Measurements from ENCODE around the gene VCL. TPM values are rescaled to one million over a fixed set of nuclear protein-coding genes. Genes with fewer than 3 reads are reported as not detected.
"Not testable (repeated sequence)": the region's sequence is repeated elsewhere in the genome, so short reads cannot be mapped to it uniquely, and the experiment has no call there.

Gene VCL
- total RNA-seq, 1 donor from 2014 or later: 74.6 TPM

DNA sequence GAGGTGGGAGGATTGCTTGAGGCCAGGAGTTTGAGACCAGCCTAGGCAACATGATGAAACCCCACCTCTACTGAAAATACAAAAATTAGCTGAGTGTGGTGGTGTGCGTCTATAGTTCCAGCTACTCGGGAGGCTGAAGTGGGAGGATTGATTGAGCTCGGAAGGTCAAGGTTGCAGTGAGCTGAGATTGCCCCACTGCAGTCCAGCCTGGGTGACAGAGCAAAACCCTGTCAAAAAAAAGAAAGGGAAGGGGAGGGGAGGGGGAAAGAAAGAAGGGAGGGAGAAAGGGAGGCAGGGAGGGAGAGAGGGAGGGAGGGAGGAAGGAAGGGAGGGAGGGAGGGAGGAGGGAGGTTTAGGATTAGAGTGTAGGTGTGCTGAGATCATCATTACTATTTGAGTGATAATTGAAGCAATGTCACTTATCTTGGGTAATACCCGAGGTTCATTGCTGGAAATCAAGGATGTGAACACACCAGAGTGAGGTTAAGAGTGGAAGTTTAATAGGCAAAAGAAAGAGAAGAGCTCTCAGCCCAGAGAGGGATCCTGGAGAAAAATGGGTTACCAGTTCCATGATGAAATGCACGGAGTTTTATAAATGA, 27.6 kb downstream of the VCL start:
- Histone ChIP-seq H3K27me3 (no peaks in the 10 kb centered on the region), H3K4me3 (no peak overlapping the region), H3K9me3 (no peaks in the 10 kb centered on the region), H3K36me3 (no peaks in the 10 kb centered on the region), H3K27ac (no peak overlapping the region), H3K4me1 (peaks cover 59% of the 10 kb centered on the region)
- intact Hi-C loops (cut with DNase I): loop anchor here (10.0 kb wide), 1 partner anchor 1421 kb away; no protein-coding TSS in a partner anchor
- no peak for DNase-seq (ENCODE audit: extremely low spot score in 2 of 2)
- TF ChIP-seq POLR2A (IDR thresholded peaks at IDR 0.05) (no peak), POLR2AphosphoS5 (IDR thresholded peaks at IDR 0.05; ENCODE audit: insufficient read depth in 1 of 2, low read depth in 1 of 2) (no peak)
- TF ChIP-seq, protein P1, sequence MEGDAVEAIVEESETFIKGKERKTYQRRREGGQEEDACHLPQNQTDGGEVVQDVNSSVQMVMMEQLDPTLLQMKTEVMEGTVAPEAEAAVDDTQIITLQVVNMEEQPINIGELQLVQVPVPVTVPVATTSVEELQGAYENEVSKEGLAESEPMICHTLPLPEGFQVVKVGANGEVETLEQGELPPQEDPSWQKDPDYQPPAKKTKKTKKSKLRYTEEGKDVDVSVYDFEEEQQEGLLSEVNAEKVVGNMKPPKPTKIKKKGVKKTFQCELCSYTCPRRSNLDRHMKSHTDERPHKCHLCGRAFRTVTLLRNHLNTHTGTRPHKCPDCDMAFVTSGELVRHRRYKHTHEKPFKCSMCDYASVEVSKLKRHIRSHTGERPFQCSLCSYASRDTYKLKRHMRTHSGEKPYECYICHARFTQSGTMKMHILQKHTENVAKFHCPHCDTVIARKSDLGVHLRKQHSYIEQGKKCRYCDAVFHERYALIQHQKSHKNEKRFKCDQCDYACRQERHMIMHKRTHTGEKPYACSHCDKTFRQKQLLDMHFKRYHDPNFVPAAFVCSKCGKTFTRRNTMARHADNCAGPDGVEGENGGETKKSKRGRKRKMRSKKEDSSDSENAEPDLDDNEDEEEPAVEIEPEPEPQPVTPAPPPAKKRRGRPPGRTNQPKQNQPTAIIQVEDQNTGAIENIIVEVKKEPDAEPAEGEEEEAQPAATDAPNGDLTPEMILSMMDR (IDR thresholded peaks at IDR 0.05): no peak

- DNase-seq (ENCODE audit: extremely low spot score in 2 of 2): no peak
- Histone ChIP-seq H3K27me3 (no peaks in the 10 kb centered on the region), H3K27ac (no peak overlapping the region), H3K9me3 (no peaks in the 10 kb centered on the region), H3K4me3 (no peak overlapping the region), H3K4me1 (peaks cover 50% of the 10 kb centered on the region), H3K36me3 (no peaks in the 10 kb centered on the region)
- intact Hi-C loops (cut with DNase I): loop anchor here (10.0 kb wide), 1 partner anchor 1422 kb away; no protein-coding TSS in a partner anchor
- no peak for TF ChIP-seq POLR2A (IDR thresholded peaks at IDR 0.05)
- TF ChIP-seq, protein P1 (IDR thresholded peaks at IDR 0.05): no peak
- no peak for TF ChIP-seq POLR2AphosphoS5 (IDR thresholded peaks at IDR 0.05; ENCODE audit: insufficient read depth in 1 of 2, low read depth in 1 of 2)
Measured at GRCh38 chr10:74026428-74027015, 28.6 kb downstream of the VCL start.

- Histone ChIP-seq H3K9me3 (no peaks in the 10 kb centered on the region), H3K4me3 (no peak overlapping the region), H3K27me3 (no peaks in the 10 kb centered on the region), H3K27ac (no peak overlapping the region), H3K4me1 (peaks cover 56% of the 10 kb centered on the region), H3K36me3 (no peaks in the 10 kb centered on the region)
- DNase-seq (ENCODE audit: extremely low spot score in 2 of 2): no peak
- intact Hi-C loops (cut with DNase I): loop anchor here (10.0 kb wide), 1 partner anchor 1423 kb away; no protein-coding TSS in a partner anchor
- TF ChIP-seq POLR2AphosphoS5 (IDR thresholded peaks at IDR 0.05; ENCODE audit: insufficient read depth in 1 of 2, low read depth in 1 of 2): no peak
- no peak for TF ChIP-seq POLR2A (IDR thresholded peaks at IDR 0.05)
- TF ChIP-seq, protein P1 (IDR thresholded peaks at IDR 0.05): no peak
Measured at GRCh38 chr10:74027702-74028101, 29.8 kb downstream of the VCL start.

DNA sequence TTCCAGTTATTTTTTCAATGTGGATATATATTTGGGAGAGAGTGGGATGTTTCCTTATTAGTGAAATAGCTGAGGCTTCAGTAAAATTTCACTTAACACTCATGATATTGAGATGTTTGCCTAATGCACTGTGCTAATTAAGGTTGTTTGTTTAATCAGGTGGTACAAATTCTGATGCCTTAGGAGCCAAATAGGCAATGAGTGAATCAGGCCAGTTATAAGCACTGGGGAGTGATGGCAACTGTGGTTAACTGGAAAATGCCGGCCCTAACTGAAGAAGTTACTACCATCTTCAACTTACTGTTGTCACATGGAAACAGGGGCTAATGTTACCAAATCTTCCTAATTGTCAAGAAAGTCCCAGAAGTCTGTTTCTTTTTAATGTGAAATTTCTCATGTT, 32.0 kb downstream of the VCL start:
- Histone ChIP-seq H3K36me3 (no peaks in the 10 kb centered on the region), H3K4me3 (no peak overlapping the region), H3K9me3 (no peaks in the 10 kb centered on the region), H3K27me3 (no peaks in the 10 kb centered on the region), H3K4me1 (peaks cover 50% of the 10 kb centered on the region), H3K27ac (no peak overlapping the region)
- intact Hi-C loops (cut with DNase I): loop anchor here (10.0 kb wide), 1 partner anchor 1425 kb away; no protein-coding TSS in a partner anchor
- TF ChIP-seq POLR2A (IDR thresholded peaks at IDR 0.05) (no peak), POLR2AphosphoS5 (IDR thresholded peaks at IDR 0.05; ENCODE audit: insufficient read depth in 1 of 2, low read depth in 1 of 2) (no peak)
- TF ChIP-seq, protein P1 (IDR thresholded peaks at IDR 0.05): no peak
- DNase-seq (ENCODE audit: extremely low spot score in 2 of 2): no peak

DNA sequence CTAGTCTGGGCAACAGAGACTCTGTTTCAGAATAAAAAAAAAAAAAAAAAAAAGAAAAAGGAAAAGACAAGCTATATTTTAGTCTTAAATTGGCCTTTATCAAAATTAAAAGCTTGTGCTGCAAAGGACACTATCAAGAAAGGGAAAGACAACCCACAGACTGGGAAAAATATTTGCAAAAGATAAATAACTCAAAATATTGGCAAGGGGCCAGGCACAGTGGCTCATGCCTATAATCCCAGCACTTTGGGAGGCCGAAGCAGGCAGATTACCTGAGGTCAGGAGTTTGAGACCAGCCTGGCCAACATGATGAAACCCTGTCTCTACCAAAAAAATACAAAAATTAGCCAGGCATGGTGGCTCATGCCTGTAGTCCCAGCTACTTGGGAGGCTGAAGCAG, 34.3 kb downstream of the VCL start:
- H3K27me3 ChIP-seq; H3K27ac ChIP-seq; DNase-seq (ENCODE audit: extremely low spot score in 2 of 2); H3K4me3 ChIP-seq; H3K36me3 ChIP-seq; intact Hi-C loops (cut with DNase I); H3K9me3 ChIP-seq: not testable (repeated sequence)
- peaks cover 41% of the 10 kb centered on the region for H3K4me1 ChIP-seq

All from vagina (tissue), 2 donors.